GM12875 (cell line): ENCODE measurements around the gene HOXA10.

Source experiments
- H3K4me3 ChIP-seq: one replicate; pipeline ENCODE4 v1.5.1; 2011; ENCODE audit warnings: low read depth, low read length, control low read depth
- CTCF ChIP-seq: IDR thresholded peaks from 2 replicates; pipeline ENCODE4 v1.5.1; 2011; ENCODE audit warnings: low read depth, mild to moderate bottlenecking, control low read depth, inconsistent platforms, low read length, moderate library complexity, borderline replicate concordance; ENCODE audit not compliant: insufficient read depth

HOXA10 gene

GRCh38 chr7:27214239-27214950 is 40.3 kb upstream of the HOXA10 start:
- no peak overlapping the region for H3K4me3 ChIP-seq
- TF ChIP-seq CTCF: no peak

- no peak for TF ChIP-seq CTCF
- H3K4me3 ChIP-seq: no peak overlapping the region
Observed at GRCh38 chr7:27213433-27214238, 39.5 kb upstream of the HOXA10 start.

DNA sequence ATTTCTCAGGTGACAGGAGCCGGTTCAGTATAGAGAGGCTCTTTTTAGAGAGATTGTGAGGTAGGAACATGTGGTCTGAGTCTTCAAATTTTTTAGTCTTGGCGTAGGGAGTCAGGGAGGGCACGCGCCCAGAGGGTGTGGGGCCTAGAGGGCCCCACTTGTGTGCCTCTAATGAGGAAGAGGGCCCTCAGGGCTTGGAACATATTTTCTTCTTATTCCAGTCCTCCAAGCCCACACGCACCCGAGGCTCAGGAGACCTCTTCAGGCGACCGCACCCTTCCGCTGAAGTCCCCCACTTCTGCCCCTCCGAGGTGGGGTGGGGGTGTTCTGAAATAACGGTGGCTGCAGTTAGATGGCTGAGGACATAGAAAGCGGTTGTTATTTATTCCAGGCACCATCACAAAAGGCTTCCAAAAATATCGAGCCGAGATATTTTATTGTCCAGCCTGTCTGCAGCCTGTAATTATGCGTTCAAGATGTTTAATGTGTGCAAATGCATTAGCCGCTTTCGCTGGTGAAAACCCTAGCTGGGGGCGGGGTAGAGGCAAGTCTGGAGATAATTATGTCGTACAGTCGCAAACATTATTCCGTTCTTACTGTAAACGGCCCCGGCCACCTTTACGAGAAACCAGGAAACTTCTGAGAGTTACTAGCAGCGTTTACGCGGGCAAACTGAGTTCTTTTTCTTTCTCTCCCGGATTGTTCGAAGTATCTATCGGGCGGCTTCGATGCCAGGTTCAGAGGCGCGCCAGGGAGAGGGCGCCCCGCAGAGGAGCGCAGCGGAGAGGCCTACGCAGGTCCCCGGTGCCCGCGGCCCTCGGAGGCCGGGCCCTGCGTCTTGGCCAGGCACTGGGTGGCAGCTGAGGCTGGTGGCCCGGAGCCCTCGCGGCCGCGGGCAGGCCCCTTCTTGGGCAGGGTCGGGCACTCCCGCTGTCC is 38.6 kb upstream of the HOXA10 start:
- H3K4me3 ChIP-seq: no peak overlapping the region

DNA sequence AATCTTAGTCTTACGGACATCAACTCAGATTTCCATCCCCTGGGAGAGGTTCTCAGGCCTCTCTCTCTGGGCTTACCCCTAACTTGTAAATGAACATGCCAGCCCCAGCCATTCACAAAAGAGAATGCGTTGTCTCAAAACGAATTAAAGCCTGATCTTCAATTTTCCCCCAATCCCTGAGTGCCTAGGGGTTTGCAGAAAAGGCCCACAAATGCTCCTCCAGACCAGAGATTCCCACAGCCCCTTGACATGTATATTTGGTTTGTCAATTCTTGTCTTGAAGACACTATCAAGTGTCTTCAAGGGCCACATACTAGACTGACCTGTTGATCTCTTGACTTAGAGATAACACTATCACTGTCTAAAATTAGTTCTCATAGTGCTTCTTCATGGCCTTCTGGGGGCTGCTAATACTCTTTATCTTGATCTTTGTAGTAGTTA is 37.7 kb upstream of the HOXA10 start:
- H3K4me3 ChIP-seq: no peak overlapping the region
- TF ChIP-seq CTCF: no peak

More for the DNA sequence above, 38.6 kb upstream of the HOXA10 start:
- no peak for TF ChIP-seq CTCF

GRCh38 chr7:27211084-27211446 is 36.9 kb upstream of the HOXA10 start:
- H3K4me3 ChIP-seq: no peak overlapping the region
- no peak for TF ChIP-seq CTCF

DNA sequence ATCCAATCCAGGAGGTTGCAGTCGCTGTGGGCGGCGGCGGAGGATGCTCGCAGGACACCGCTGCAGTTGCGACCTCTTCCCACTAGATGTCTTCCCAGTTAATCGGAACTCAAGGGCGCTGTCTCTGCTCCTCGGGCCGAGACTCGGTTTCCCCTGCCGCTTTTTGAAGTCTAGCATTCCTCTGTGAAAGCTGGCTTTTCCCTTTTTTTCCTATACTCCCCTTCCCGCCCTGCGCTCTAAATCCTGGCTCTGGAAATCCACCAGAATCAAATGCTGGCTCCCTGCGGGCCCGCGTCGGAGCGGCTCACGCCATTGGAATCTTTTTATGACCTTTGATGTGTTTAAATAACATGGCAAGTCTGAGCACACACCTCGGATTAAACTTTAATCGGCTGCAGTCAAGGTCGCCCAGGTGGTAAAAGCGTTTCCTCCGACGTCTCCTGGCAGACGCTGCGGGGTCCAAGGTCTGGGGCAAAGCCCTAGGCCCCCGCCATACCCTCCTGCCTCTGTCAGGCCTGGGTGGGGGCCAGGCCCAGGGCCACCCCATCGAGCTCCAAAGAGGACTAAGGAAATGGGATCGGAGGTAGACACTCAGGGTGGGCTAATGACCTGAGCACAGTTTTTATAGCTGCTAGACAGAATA is 36.4 kb upstream of the HOXA10 start:
- no peak overlapping the region for H3K4me3 ChIP-seq
- peak; percentile 81 for TF ChIP-seq CTCF
